Medulla oblongata (tissue), 1 donor: Measurements from ENCODE around the gene ULK1.
A peak's percentile ranks its signal among the peaks of the same experiment; 100 is the strongest.

Experiments
- DNase-seq: peaks from one replicate; pipeline ENCODE4 v3.0.0-alpha.2; 2015; ENCODE audit errors: extremely low spot score

ULK1 gene

GRCh38 chr12:131907379-131908091 lies 13.1 kb downstream of the ULK1 start:
- no peak for DNase-seq

- no peak for DNase-seq
Observed at GRCh38 chr12:131908092-131909080, 14.0 kb downstream of the ULK1 start.

GRCh38 chr12:131909081-131909751 lies 14.8 kb downstream of the ULK1 start:
- no peak for DNase-seq

- no peak for DNase-seq
Observed at GRCh38 chr12:131909752-131910219, 15.4 kb downstream of the ULK1 start.

- no peak for DNase-seq
Observed at GRCh38 chr12:131910302-131911027, 16.0 kb downstream of the ULK1 start.

- no peak for DNase-seq
Observed at GRCh38 chr12:131911028-131911650, 16.7 kb downstream of the ULK1 start.

- no peak for DNase-seq
Observed at GRCh38 chr12:131911851-131912477, 17.5 kb downstream of the ULK1 start.

- peak; percentile 54 for DNase-seq
Observed at GRCh38 chr12:131912518-131913274, 18.3 kb downstream of the ULK1 start.

GRCh38 chr12:131913666-131914065 lies 19.2 kb downstream of the ULK1 start:
- DNase-seq = no peak

GRCh38 chr12:131914179-131914702 lies 19.8 kb downstream of the ULK1 start:
- DNase-seq = no peak

GRCh38 chr12:131915000-131915689 lies 20.7 kb downstream of the ULK1 start:
- no peak for DNase-seq

- DNase-seq = no peak
Observed at GRCh38 chr12:131915823-131916222, 21.4 kb downstream of the ULK1 start.

GRCh38 chr12:131916306-131917138 lies 22.1 kb downstream of the ULK1 start:
- no peak for DNase-seq

GRCh38 chr12:131917139-131917710 lies 22.8 kb downstream of the ULK1 start:
- DNase-seq = no peak

GRCh38 chr12:131917711-131918306 lies 23.4 kb downstream of the ULK1 start:
- no peak for DNase-seq

- DNase-seq = no peak
Observed at GRCh38 chr12:131918311-131919050, 24.1 kb downstream of the ULK1 start.

- no peak for DNase-seq
Observed at GRCh38 chr12:131919051-131919347, 24.6 kb downstream of the ULK1 start.
